ENCODE data around the gene PER3.
A peak's percentile ranks its signal among the peaks of the same experiment; 100 is the strongest.

PER3 gene

DNA sequence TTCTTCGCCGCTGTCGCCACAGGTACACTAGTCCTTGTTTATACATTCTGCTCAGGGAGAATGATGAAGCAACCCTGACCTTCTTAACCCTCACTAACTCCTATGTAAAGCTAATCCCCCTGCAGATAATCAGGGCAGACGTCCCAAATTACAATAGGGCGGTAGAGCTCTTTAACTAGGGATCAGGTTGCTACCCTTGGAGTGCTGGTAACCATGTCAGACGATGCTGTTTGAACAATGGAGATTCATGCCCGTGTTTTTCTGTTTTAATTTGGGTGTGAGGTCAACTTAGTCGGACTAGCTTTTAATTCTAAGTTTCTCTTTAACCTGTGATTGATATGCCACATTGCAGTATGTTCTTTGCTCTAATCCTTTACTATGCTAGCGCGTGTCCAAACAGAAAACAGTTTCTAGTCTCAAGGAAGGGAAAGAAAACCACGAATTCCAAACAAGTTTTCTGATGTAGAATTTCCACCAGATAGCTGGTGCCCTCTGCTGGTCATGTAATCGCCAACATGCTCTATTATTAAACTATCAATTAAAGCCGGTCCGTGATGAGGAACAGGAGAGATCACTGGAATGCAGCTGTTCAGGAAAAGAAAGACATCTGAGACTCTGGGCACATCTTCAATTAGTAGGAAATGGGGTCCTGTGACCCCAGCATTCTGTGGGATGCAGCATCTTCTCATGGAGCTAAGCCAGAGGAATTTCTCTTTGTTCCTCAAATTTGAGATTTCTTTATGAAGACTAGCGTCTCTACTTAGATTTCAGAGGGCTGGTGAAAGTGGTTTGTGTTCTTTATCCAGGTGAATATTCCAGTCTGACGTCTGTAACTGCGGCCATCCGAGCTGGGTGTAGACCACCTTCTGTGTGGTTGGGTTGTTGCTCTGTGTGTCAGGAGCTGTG lies 31.3 kb upstream of the PER3 start:
- peak; percentile 89 for ATAC-seq
- no peak for TF ChIP-seq ESRRG (CRISPR knock-in tag; IDR thresholded peaks at IDR 0.05)
- no peak for TF ChIP-seq ZNF8 (CRISPR knock-in tag; IDR thresholded peaks at IDR 0.05)
- no peak for TF ChIP-seq OSR1 (CRISPR knock-in tag; IDR thresholded peaks at IDR 0.05)
- no peak for TF ChIP-seq ZNF70 (CRISPR knock-in tag; IDR thresholded peaks at IDR 0.05)
- no peak for TF ChIP-seq ARNTL (CRISPR knock-in tag; IDR thresholded peaks at IDR 0.05; ENCODE audit: borderline replicate concordance, low read depth)
- no peak for TF ChIP-seq GLIS3 (CRISPR knock-in tag; IDR thresholded peaks at IDR 0.05)
- no peak for TF ChIP-seq BACH2 (CRISPR knock-in tag; IDR thresholded peaks at IDR 0.05; ENCODE audit: borderline replicate concordance)
- TF ChIP-seq ZFP3 (CRISPR knock-in tag; IDR thresholded peaks at IDR 0.05): no peak
- TF ChIP-seq ZNF565 (CRISPR knock-in tag; conservative IDR thresholded peaks at IDR 0.05; ENCODE audit: low read depth): no peak
- no peak for TF ChIP-seq SNAI2 (CRISPR knock-in tag; IDR thresholded peaks at IDR 0.05)
- TF ChIP-seq ZFP30 (CRISPR knock-in tag; IDR thresholded peaks at IDR 0.05): no peak

DNA sequence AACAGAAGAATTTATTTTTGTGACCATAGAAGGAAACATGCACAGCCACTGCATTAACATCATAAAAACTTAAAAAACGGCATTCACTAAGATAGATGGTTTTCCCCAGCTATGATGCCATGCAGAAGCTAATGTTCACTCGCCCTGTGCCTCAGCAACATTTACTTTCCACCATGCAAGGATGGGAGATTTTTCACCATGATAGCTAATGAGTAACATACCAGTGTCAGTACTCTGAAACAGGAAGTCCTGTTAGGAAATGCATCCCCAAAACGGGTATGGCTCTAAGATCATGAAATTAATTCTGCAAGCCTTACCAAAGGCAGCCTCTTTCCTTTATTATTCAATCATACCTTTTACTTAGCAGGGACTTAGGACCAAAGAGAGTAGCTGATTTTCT lies 30.4 kb upstream of the PER3 start:
- TF ChIP-seq TSHZ2 (CRISPR knock-in tag; IDR thresholded peaks at IDR 0.05) (no peak), ESRRG (CRISPR knock-in tag; IDR thresholded peaks at IDR 0.05) (no peak), POU6F1 (CRISPR knock-in tag; IDR thresholded peaks at IDR 0.05; ENCODE audit: borderline replicate concordance, low read depth) (no peak), CSRNP3 (CRISPR knock-in tag; IDR thresholded peaks at IDR 0.05) (no peak), ZNF8 (CRISPR knock-in tag; IDR thresholded peaks at IDR 0.05) (no peak), CREB5 (CRISPR knock-in tag; IDR thresholded peaks at IDR 0.05; ENCODE audit: low read depth) (no peak), OSR1 (CRISPR knock-in tag; IDR thresholded peaks at IDR 0.05) (no peak), RARB (CRISPR knock-in tag; IDR thresholded peaks at IDR 0.05) (no peak), BACH2 (CRISPR knock-in tag; IDR thresholded peaks at IDR 0.05; ENCODE audit: borderline replicate concordance) (no peak), PATZ1 (CRISPR knock-in tag; IDR thresholded peaks at IDR 0.05; ENCODE audit: borderline replicate concordance) (no peak)
- ATAC-seq: no peak

DNA sequence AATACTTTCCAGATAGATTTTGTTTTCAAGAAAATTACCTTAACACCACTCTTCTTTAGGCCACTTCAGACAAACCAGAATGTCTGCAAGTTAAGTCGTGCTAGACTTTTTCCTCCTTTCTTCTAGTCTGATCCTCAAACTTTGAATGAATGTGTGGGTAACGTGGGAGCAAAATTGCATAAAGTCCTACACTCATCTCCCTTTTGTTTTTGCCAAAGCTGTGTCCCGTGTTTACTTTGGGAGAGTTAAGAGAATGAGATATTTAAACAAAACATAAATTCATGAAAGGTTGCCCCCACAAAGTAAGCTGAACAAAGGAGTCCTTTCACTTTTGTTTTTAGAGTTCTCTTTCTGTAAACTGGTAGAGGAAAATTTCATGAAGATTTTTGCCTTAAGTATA lies 29.9 kb upstream of the PER3 start:
- TF ChIP-seq CSRNP3 (CRISPR knock-in tag; IDR thresholded peaks at IDR 0.05) (no peak), CREB5 (CRISPR knock-in tag; IDR thresholded peaks at IDR 0.05; ENCODE audit: low read depth) (no peak)
- no peak for ATAC-seq
